ENCODE data around the gene PERM1.
"Not testable (repeated sequence)": the region's sequence is repeated elsewhere in the genome, so short reads cannot be mapped to it uniquely, and the experiment has no call there.

Gene PERM1

DNA sequence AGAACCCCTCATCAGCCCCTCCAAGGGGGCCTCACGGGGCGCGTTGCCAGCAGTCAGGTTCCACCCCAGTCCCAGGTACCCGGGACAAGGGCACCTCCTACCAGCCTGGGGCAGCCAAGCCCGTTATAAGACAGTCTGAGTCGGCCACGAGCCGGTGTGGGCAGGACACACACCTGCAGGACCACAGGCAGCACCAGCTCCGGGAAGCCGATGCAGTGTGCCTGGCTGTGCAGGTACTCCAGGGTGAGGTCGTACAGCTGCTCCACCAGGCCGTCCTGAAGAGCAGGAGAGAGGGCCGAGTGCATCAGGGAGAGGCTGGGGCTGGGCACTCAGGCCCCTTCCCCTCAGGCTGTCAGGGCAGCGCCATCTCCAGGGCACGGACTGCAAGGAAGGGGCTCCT lies 33.9 kb downstream of the PERM1 start:
- DNase-seq, result no peak

DNA sequence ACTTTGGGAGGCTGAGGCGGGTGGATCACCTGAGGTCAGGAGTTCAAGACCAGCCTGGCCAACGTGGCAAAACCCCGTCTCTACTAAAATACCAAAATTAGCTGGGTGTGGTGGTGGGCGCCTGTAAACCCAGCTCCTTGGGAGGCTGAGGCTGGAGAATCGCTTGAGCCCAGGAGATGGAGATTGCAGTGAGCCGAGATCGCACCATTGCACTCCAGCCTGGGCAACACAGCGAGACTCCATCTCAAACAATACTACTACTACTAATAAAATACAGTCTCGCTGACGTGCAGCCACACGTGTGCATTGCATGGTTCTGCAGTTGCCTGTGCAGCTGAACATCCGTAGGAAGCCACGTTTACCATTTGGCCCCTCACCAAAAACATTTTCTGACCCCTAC lies 35.1 kb downstream of the PERM1 start:
- DNase-seq, result not testable (repeated sequence)

- no peak for DNase-seq
Observed at GRCh38 chr1:945688-946556, 36.0 kb downstream of the PERM1 start.

DNA sequence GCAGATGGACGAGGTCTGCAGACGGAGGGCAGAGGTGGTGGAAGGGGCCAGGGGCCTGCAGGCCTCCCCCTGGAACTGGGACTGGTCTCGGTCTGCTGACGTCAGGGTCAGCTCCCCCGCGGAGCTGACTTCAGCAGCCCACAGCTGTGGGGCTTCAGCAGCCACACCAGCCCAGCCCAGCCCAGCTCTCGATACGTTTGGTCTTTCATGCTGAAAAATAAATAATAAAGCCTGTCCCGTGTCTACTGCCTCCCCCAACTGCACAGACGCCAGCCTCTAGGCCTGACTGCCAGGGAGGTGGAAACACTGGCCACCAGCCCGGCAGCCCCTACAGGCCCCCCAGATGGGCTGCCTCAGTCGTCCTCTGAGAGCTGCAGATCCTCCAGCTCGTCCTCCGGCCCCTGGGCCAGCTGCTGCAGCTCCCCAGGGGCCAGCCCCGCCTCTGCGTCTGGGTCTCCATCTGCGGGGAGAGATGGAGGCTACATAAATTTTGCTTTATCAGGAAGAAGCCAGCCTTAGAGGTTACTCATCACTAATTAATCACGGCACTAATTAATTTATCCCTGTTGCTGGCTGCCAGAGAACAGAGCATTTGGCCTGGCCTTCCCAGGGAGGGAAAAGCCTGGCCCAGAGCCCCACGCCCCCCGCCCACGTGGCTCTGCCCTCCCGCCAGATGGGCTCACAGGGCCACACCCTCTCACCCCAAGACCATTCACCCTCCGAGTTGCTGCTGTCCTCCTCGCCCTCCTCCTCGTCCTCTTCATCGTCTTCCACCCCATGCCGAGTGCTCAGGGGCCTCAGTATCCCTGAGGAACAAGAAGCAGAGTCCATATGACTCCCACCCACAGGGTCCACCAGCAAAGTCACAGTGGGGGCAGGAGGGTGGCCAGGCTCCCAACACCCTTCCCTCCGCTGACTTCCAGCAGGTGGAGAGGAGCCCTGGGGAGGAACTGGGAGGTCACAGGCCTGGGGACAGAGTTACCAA lies 37.3 kb downstream of the PERM1 start:
- peak; percentile 78 for DNase-seq

GRCh38 chr1:943545-944340 lies 38.1 kb downstream of the PERM1 start:
- DNase-seq, result peak; percentile 77

- DNase-seq, result peak; percentile 57
Observed at GRCh38 chr1:942864-943533, 38.9 kb downstream of the PERM1 start.

DNA sequence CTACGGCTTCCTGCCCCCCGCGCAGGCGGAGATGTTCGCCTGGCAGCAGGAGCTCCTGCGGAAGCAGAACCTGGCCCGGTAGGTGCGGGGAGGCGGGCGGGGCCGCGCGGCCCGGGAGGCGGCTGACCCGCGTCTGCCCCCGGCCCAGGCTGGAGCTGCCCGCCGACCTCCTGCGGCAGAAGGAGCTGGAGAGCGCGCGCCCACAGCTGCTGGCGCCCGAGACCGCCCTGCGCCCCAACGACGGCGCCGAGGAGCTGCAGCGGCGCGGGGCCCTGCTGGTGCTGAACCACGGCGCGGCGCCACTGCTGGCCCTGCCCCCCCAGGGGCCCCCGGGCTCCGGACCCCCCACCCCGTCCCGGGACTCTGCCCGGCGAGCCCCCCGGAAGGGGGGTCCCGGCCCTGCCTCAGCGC lies 39.5 kb downstream of the PERM1 start:
- DNase-seq, result peak; percentile 74

- peak; percentile 86 for DNase-seq
Observed at GRCh38 chr1:941588-942383, 40.1 kb downstream of the PERM1 start.

GRCh38 chr1:941015-941587 lies 40.8 kb downstream of the PERM1 start:
- DNase-seq, result peak; percentile 77

DNA sequence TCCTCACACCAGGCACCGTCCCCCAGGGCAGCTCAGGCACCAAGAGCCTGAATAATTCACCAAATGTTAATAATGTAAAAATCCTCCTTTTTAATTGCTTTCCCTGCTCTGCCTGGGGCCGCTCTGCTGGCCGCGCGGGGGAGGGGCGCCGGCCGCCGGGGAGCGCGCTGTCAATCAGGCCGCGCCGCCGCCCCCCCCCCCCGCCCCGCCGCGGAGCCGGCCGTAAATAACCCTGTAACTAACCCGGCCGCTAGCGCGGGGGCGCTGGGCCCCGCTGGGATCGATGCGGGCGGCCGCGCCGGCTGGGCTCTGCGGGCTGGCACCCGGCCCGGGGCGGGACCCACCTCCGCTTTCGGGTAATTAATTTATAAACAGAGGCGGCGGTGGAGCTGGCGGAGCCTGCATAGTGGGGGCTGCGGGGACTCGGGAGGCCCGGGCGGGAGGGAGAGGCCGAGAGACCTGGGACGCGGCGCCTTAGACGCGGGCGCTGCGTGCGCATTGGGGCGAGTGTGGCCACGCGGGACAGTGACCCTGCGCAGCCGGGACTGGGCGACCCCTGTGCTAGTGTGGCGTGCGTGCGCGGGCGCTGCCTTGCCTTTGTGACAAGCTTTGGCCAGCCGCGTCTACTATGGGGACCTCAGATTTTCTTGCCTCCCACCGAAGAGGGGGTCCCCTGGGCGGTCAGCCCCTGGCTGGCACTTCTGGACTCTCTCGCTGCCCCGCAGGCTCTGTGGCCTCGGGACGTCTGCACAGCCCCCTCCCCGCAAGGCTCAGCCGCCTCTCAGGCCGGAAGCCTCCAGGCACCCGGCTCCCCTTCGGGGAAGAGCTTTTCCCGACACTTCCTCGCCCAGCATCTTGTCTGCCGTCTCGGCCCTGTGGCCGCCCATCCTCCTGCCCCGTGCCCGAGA lies 41.5 kb downstream of the PERM1 start:
- peak; percentile 87 for DNase-seq

- peak; percentile 78 for DNase-seq
Observed at GRCh38 chr1:939511-940106, 42.3 kb downstream of the PERM1 start.

GRCh38 chr1:938711-939489 lies 43.0 kb downstream of the PERM1 start:
- no peak for DNase-seq

GRCh38 chr1:938088-938683 lies 43.7 kb downstream of the PERM1 start:
- peak; percentile 35 for DNase-seq

DNA sequence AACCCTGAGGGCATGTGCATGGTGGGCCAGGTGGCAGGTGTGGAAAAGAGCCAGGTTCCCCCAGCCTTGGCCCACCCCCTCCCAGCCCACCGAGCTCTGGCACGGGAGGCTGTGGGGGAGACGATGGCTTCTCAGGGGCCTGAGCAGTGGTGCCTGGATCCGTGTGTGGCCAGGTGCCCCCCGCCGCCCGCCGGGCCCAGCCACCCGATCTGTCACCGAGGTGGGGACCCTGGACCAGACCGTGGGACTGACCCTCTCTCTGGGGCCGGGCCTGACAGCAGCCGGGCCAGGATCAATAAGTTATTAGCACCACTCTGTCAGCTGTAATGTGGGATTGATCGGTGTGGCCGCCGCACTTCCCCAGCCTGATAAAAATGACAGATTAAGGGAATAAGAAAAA lies 44.4 kb downstream of the PERM1 start:
- DNase-seq, result no peak

- peak; percentile 23 for DNase-seq
Observed at GRCh38 chr1:936348-937264, 45.3 kb downstream of the PERM1 start.

DNA sequence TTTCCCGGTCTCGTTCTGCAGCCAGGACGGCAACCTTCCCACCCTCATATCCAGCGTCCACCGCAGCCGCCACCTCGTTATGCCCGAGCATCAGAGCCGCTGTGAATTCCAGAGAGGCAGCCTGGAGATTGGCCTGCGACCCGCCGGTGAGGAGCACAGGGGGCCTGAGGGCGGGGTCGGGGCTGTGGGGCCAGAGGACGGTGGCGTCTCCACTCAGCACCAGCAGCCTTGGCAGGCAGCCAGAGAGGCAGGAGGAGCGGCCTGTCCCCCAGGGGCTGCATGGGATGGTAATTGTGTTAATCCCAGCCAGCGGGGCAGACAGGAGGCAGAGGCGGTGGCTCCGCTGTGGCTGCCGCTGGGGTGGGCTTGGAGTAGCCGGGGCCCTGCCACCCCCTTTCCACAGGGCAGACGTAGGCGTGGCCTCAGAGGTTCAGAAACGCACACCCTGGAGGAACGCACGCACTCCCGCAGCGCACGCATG lies 46.1 kb downstream of the PERM1 start:
- DNase-seq, result peak; percentile 46

All from right kidney (tissue), 1 donor.